Measurements from ENCODE around the gene AFDN. TPM values are rescaled to one million over a fixed set of nuclear protein-coding genes. Genes with fewer than 3 reads are reported as not detected.

AFDN gene
- total RNA-seq, 2 experiments from 2014 or later = 11.9 to 14.0 TPM

DNA sequence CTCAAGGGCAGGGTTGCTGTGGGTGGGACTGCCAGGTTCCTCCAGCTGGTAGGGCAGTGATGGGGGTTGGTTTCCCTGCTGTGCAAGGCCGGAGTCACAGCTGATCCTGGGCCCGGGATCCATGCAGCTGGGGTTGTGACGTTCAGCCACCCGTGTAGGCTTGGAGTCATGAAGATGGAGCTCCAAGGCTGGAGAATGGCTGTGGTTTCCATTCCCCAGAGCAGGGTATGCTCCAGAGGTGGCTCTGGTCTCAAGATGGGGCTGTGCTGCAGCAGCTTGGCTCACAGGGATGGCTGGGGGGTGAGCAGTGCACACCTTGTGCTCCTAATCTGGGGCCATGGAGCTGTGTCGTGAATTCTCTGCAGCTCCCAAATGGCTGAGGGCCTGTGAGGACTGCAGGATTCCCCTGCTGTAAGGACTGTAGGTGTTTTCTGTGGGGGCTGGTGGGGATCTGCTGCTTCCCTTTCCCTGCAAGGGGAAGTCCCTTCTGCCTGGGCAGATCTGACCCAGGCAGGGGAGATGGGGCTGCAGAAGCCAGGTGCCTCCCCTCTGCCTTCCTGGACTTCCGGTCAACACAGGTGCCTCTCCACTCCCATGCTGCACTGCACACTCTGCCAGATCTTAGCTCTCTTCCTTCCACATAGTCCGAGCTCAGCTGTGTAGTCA, 186.7 kb downstream of the AFDN start:
- DNase-seq = no peak
- no peak for ATAC-seq
- Mint-ChIP-seq H3K36me3 (ENCODE audit: low read depth) (peaks cover 4% of the 10 kb centered on the region), H3K9me3 (ENCODE audit: low read depth) (peaks cover 22% of the 10 kb centered on the region), H3K27ac (no peak overlapping the region), H3K4me1 (no peaks in the 10 kb centered on the region), H3K4me3 (no peak overlapping the region), H3K27me3 (peaks cover 2% of the 10 kb centered on the region)
- CTCF ChIA-PET = interaction anchor here (0.7 kb wide), 1 partner anchor 803 kb away, joined by 3 read pairs; no protein-coding TSS in a partner anchor
- POLR2A ChIA-PET = no interaction called here
- intact Hi-C loops (cut with DNase I, micrococcal nuclease) = no loop called here

DNA sequence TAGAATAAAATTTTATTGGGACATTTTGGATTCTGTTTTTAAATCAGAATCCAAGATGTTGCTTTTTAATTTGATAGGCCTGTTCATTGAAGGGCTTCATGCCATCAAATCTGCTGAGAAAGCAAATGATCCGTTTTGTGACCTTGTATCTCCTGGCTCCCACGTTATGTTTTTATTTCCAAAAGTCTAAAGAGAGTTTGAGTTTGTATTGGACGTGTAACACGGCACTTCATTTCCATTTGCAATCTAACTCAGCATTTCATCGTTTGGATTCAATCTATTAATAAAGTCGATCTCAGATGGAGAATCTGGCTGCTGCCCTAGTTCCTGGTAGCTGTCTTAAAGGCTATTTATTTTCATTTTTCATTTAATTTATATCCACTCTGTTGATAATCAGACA, 187.7 kb downstream of the AFDN start:
- peaks cover 2% of the 10 kb centered on the region for H3K27me3 Mint-ChIP-seq
- intact Hi-C loops (cut with DNase I, micrococcal nuclease) = no loop called here
- ATAC-seq = no peak
- peaks cover 20% of the 10 kb centered on the region for H3K9me3 Mint-ChIP-seq (ENCODE audit: low read depth)
- H3K36me3 Mint-ChIP-seq (ENCODE audit: low read depth) = peaks cover 4% of the 10 kb centered on the region
- no peaks in the 10 kb centered on the region for H3K4me1 Mint-ChIP-seq
- POLR2A ChIA-PET = no interaction called here
- H3K4me3 Mint-ChIP-seq = no peak overlapping the region
- no peak for DNase-seq
- no peak overlapping the region for H3K27ac Mint-ChIP-seq
- CTCF ChIA-PET = no interaction called here

DNA sequence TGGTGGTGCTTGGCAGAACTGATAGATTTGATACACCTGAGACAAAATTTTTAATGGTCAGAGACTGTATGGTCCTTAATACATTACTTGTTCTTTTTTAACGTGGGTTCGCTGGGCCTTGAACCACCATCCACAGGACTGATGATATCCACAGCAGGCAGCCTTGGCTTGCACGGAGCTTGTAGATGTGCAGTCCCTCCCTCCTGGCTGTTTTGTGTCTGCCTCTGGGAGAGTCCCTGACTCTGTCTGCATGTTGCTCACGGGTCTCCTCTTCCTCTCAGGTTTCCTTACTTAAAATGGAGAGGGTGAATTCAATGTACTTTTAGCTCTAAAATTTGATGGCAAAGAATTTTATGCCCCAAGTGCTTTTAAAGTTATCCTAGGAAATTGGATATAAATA, 188.3 kb downstream of the AFDN start:
- intact Hi-C loops (cut with DNase I, micrococcal nuclease) = no loop called here
- ChIA-PET CTCF (no interaction called here), POLR2A (no interaction called here)
- Mint-ChIP-seq H3K27me3 (peaks cover 2% of the 10 kb centered on the region), H3K4me1 (no peaks in the 10 kb centered on the region), H3K27ac (no peak overlapping the region), H3K9me3 (ENCODE audit: low read depth) (peaks cover 20% of the 10 kb centered on the region), H3K4me3 (no peak overlapping the region), H3K36me3 (ENCODE audit: low read depth) (peaks cover 4% of the 10 kb centered on the region)
- no peak for ATAC-seq
- DNase-seq = no peak

DNA sequence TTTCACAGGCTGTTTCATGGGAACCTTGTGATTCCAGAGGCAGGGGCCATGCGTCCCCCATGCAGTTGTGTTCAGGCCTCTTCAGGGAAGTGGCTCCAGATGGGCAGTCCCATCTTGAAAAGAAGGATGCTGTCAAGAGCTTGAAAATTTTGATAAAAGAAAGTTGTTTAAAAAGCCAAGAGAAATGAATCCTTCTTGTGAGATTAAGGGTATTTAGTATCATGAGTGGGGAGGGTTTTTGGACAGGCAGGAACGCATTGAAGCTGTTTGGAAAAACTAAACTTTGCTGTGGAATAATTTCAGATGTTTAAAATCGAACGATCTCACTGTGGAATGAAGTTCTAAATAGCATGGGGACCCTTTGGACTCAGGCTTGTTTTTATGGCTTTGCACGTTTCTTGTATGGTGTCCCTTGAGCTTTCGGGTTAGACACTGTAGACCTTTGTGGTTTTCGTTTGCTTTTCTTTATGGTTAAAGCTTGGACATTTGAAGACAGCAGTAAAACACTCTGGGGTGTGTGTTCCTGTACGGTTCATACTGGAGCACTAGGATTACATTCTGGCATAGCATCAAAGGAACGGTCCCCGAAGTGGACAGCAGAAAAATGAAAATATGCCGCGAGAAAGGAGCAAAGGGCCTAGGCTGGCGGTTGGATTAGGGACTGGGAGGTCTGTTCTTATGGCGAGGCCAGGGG, 188.9 kb downstream of the AFDN start:
- Mint-ChIP-seq H3K9me3 (ENCODE audit: low read depth) (peaks cover 16% of the 10 kb centered on the region), H3K4me3 (no peak overlapping the region), H3K27me3 (peaks cover 2% of the 10 kb centered on the region), H3K4me1 (no peaks in the 10 kb centered on the region), H3K36me3 (ENCODE audit: low read depth) (peaks cover 2% of the 10 kb centered on the region), H3K27ac (no peak overlapping the region)
- ATAC-seq (no peak), DNase-seq (no peak)
- intact Hi-C loops (cut with DNase I, micrococcal nuclease) = no loop called here
- CTCF ChIA-PET = no interaction called here
- POLR2A ChIA-PET = no interaction called here

DNA sequence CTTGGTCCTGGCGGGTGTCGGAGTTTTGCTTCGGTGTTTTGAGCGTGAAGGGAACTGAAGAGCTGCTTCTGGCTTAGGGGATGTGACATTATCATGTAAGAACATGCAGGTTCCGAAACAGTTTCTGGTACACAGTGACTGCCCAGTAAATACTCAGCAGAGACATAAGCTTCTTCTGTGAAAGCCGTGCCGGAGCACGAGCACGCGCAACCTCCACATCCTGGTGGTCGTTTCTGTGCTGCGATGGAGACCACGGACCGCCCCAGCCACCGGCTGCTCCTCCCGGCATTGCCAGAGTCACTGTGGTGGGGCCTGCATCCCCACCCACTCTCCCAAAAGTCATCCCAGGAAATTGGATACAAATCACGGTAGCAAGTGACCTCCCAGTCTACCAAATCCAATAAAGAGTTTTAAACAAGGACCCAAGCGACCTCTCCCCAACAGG, 189.5 kb downstream of the AFDN start:
- ATAC-seq (no peak), DNase-seq (no peak)
- intact Hi-C loops (cut with DNase I, micrococcal nuclease) = no loop called here
- H3K4me1 Mint-ChIP-seq = no peaks in the 10 kb centered on the region
- ChIA-PET CTCF (no interaction called here), POLR2A (no interaction called here)
- H3K27me3 Mint-ChIP-seq = no peaks in the 10 kb centered on the region
- H3K27ac Mint-ChIP-seq = no peak overlapping the region
- H3K36me3 Mint-ChIP-seq (ENCODE audit: low read depth) = no peaks in the 10 kb centered on the region
- no peak overlapping the region for H3K4me3 Mint-ChIP-seq
- peaks cover 13% of the 10 kb centered on the region for H3K9me3 Mint-ChIP-seq (ENCODE audit: low read depth)

DNA sequence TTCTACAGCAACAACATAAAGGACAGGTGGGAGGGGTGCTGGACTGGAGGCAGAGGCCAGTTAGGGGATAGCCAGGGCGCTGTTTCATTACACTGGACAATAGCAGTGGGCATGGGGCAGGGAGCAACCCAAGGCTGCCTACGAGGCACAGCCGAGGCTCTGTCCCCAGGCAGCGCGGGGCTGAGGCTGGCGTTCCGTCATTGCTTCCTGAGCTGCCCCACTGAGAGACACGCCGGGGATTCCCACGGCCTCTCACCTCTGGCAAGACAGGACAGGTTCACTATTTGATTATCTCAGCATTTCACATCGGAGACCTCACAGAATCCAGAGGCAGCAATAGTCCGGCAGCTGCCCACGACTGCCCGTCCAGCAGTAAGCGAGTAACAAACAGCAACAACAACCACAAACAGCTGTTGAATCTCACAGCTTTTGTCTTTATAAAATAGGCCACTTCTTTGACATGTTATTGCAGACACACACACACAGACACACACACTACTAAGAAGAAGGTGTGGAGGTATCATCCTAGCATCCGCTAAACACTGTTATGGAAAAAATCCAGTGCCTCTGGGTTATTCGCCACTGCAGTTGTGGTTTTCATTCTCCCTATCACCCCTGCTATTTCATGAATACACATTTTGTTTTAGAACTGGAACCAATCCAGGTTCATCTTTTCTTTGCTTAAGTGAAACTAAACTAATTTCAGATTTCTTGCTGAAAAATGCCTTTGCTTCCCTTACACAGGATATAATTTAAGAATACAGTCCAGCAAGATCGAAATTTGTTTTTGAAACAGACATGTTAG, 190.2 kb downstream of the AFDN start:
- Mint-ChIP-seq H3K27me3 (no peaks in the 10 kb centered on the region), H3K27ac (no peak overlapping the region), H3K4me1 (no peaks in the 10 kb centered on the region), H3K4me3 (no peak overlapping the region), H3K36me3 (ENCODE audit: low read depth) (no peaks in the 10 kb centered on the region), H3K9me3 (ENCODE audit: low read depth) (peaks cover 7% of the 10 kb centered on the region)
- ATAC-seq = no peak
- ChIA-PET CTCF (no interaction called here), POLR2A (no interaction called here)
- DNase-seq = no peak
- intact Hi-C loops (cut with DNase I, micrococcal nuclease) = no loop called here

DNA sequence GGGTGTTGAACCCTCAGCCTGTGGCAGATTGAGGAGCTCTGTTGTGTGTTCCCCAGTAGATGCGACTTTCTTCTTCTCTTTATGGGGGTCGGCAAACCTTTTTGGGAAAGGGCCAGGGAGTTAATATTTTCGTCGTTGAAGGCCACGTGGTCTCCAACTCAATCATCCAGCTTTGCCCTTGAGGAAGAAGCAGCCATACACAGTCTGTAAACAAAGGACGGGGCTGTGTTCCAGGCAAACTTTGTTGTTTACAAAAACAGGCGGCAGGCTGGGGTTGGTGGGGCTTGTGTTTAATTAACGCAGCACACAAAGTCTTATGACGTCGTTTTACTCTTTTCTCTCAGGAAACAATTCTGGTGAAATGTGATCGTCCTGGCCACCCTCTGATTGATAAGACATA, 190.9 kb downstream of the AFDN start:
- POLR2A ChIA-PET = no interaction called here
- H3K27ac Mint-ChIP-seq = no peak overlapping the region
- no peaks in the 10 kb centered on the region for H3K4me1 Mint-ChIP-seq
- H3K36me3 Mint-ChIP-seq (ENCODE audit: low read depth) = no peaks in the 10 kb centered on the region
- no peak for DNase-seq
- CTCF ChIA-PET = interaction anchor here (0.6 kb wide), 1 partner anchor 88 kb away, joined by 3 read pairs; no protein-coding TSS in a partner anchor
- intact Hi-C loops (cut with DNase I, micrococcal nuclease) = no loop called here
- no peaks in the 10 kb centered on the region for H3K27me3 Mint-ChIP-seq
- no peak for ATAC-seq
- H3K4me3 Mint-ChIP-seq = no peak overlapping the region
- H3K9me3 Mint-ChIP-seq (ENCODE audit: low read depth) = peaks cover 2% of the 10 kb centered on the region

DNA sequence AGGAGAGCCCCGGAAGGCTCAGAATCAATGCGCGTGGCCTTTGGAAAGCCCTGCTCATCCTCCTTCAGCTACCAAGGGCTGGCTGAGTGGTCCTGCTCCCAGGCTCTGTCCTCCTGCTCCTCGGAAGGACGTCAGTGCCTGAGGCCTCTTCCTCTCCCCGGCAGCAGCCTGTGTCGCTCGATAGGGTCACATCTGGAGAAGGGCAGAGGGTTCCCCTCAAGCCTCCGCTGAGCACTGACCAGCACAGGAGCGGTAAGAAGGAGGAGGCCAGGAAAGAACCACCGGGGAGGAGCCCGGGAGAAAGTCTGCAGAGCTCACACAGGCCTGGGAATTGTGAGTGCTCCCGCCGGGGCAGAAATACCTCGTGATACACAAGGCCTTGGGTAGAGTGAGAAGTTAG, 192.0 kb downstream of the AFDN start:
- no peaks in the 10 kb centered on the region for H3K36me3 Mint-ChIP-seq (ENCODE audit: low read depth)
- ATAC-seq = no peak
- intact Hi-C loops (cut with DNase I, micrococcal nuclease) = no loop called here
- H3K4me3 Mint-ChIP-seq = no peak overlapping the region
- H3K27me3 Mint-ChIP-seq = no peaks in the 10 kb centered on the region
- H3K9me3 Mint-ChIP-seq (ENCODE audit: low read depth) = no peaks in the 10 kb centered on the region
- H3K27ac Mint-ChIP-seq = no peak overlapping the region
- no peak for DNase-seq
- POLR2A ChIA-PET = no interaction called here
- CTCF ChIA-PET = no interaction called here
- H3K4me1 Mint-ChIP-seq = no peaks in the 10 kb centered on the region

DNA sequence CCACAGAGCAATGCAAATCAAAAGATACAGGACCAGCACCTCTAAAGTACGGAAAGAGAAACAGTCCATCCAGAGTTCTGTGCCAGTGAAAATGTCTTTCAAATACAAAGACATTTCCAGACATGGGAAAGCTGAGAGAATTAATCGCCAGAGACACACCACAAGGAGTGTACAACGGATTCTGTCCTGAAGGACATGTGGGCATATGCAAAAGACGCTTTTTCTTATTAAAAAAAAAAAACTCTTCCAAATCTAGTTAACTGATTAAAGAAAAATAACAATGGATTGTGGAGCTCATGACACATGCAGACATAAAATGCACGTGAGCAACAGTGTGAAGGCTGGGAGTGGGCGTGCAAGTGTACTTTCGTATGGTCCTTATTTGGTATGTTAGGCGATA, 193.5 kb downstream of the AFDN start:
- H3K27me3 Mint-ChIP-seq = no peaks in the 10 kb centered on the region
- intact Hi-C loops (cut with DNase I, micrococcal nuclease) = no loop called here
- no peak overlapping the region for H3K27ac Mint-ChIP-seq
- H3K4me3 Mint-ChIP-seq = no peak overlapping the region
- no peaks in the 10 kb centered on the region for H3K4me1 Mint-ChIP-seq
- DNase-seq (no peak), ATAC-seq (no peak)
- CTCF ChIA-PET = interaction anchor here (0.5 kb wide), 1 partner anchor 133 kb away, joined by 3 read pairs; no protein-coding TSS in a partner anchor
- POLR2A ChIA-PET = no interaction called here
- no peaks in the 10 kb centered on the region for H3K36me3 Mint-ChIP-seq (ENCODE audit: low read depth)
- H3K9me3 Mint-ChIP-seq (ENCODE audit: low read depth) = no peaks in the 10 kb centered on the region

DNA sequence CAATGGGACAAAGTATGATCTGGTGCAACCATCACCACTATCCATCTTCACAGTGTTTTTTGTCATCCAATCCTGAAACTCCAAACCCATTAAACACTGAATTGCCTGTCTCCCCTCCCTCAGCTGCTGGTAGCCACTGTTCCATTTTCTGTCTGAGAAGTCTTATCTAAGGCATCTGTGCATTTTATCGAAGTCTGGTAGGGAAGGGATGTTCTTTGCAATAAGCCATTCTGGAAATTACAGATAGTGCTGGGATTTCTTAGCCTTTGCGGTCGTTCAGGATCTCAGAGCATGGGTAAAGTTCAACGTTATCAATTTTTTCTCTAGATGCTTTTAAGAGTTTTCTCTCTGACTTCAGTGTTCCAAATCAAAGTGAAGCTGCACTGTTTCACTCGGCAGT, 194.9 kb downstream of the AFDN start:
- POLR2A ChIA-PET = no interaction called here
- no peak for ATAC-seq
- Mint-ChIP-seq H3K9me3 (ENCODE audit: low read depth) (no peaks in the 10 kb centered on the region), H3K36me3 (ENCODE audit: low read depth) (no peaks in the 10 kb centered on the region), H3K4me3 (no peak overlapping the region), H3K27me3 (no peaks in the 10 kb centered on the region), H3K4me1 (no peaks in the 10 kb centered on the region), H3K27ac (no peak overlapping the region)
- no peak for DNase-seq
- intact Hi-C loops (cut with DNase I, micrococcal nuclease) = no loop called here
- CTCF ChIA-PET = interaction anchor here (0.6 kb wide), 1 partner anchor 276 kb away, joined by 3 read pairs; no protein-coding TSS in a partner anchor
